SJSA1 (cell line): ENCODE measurements around the gene UBE3C. TPM values are rescaled to one million over a fixed set of nuclear protein-coding genes. Genes with fewer than 3 reads are reported as not detected.
A peak's percentile ranks its signal among the peaks of the same experiment; 100 is the strongest.
"Not testable (repeated sequence)": the region's sequence is repeated elsewhere in the genome, so short reads cannot be mapped to it uniquely, and the experiment has no call there.

Experiments used
- DNase-seq, 2 experiments: peaks; one replicate each; pipeline ENCODE4 v3.0.0-alpha.2; 2015 to 2020; ENCODE audit warnings: low spot score in 2 of 2, low read depth in 1 of 2
- H3K27ac ChIP-seq: fragments of 250-450 bp; sonication (Bioruptor Pico); 2 replicates; pipeline ENCODE4 v1.5.1; 2020; ENCODE audit warnings: mild to moderate bottlenecking, moderate library complexity
- H3K27me3 ChIP-seq: fragments of 250-450 bp; sonication (Bioruptor Pico); replicated peaks from 2 replicates; pipeline ENCODE4 v1.5.1; 2020; ENCODE audit warnings: mild to moderate bottlenecking, moderate library complexity
- H3K36me3 ChIP-seq: fragments of 250-450 bp; sonication (Bioruptor Pico); 2 replicates; pipeline ENCODE4 v1.5.1; 2020; ENCODE audit warnings: mild to moderate bottlenecking
- H3K4me1 ChIP-seq: fragments of 250-450 bp; sonication (Bioruptor Pico); replicated peaks from 2 replicates; pipeline ENCODE4 v1.6.1; 2021; ENCODE audit warnings: mild to moderate bottlenecking
- H3K4me3 ChIP-seq: fragments of 250-450 bp; sonication (Bioruptor Pico); 2 replicates; pipeline ENCODE4 v1.5.1; 2020; ENCODE audit warnings: mild to moderate bottlenecking
- H3K9me3 ChIP-seq: fragments of 250-450 bp; sonication (Bioruptor Pico); replicated peaks from 2 replicates; pipeline ENCODE4 v1.5.1; 2020; ENCODE audit warnings: mild to moderate bottlenecking
- total RNA-seq: library from RNA; depleted of rRNA; stranded (reverse); fragments of >200 nt; shearing (Covaris generic); gene quantifications from 2 replicates; pipeline ENCODE4 v1.2.3, GENCODE V29; 2014

UBE3C gene
- total RNA-seq, 1 experiment from 2014 or later = 134 TPM

DNA sequence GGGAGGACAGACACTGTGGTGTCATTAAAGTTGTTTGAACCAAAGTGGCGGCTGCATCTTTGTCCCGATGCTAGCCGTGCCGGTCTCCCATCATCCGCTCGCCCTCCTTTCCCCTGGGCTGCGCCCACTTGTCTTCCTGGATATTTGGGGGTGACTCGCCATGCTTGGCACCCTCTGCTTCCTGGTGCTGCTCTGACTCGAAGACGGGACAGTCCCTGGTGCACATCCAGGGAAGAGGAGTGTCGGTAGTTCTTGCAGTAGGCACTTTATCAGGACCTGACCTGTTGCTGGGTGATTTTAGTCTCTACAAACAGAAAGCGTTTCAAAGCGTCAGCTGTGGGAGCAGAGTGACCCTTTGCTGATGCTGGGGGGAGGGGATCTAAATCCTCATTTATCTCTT is 129.8 kb downstream of the UBE3C start:
- H3K36me3 ChIP-seq = peaks cover 27% of the 10 kb centered on the region
- H3K27ac ChIP-seq = no peak overlapping the region
- no peak for DNase-seq
- H3K4me1 ChIP-seq = peaks cover 24% of the 10 kb centered on the region
- H3K9me3 ChIP-seq = no peaks in the 10 kb centered on the region
- H3K27me3 ChIP-seq = no peaks in the 10 kb centered on the region
- no peak overlapping the region for H3K4me3 ChIP-seq

DNA sequence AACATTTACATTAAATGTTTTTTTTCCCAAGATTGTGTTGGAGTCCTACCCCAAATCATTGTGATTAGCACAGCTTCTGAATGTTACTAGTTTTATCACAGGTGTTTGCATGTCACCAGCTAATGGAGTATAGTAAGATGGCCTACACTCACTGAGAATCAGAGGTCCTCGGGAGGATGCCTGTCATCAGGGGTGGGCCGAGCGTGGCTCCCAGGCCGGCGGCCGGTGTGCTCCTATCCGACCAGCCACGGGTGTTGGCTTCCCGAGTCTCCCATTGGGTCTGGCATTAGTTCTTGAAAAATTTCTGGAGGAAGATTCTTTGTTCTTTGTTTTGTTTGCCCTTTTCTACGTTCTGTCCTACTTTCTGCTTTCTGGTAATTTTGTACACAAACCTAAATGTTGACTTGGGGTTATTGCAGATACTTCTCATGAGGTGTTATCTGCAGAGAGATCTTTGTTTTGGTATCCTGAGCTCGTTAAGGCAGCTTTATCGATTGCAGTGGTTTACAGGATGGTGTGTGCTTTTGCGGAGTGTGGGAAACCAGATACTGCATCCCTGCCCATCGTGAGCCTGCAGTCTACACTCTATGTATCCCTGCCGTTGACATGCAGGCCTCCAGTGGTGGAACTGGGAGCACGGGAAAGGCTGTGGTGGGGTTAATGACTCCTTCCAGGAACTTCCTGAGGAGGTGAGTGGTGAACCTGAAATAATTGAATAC is 130.8 kb downstream of the UBE3C start:
- Histone ChIP-seq H3K27ac (no peak overlapping the region), H3K36me3 (peaks cover 27% of the 10 kb centered on the region)

DNA sequence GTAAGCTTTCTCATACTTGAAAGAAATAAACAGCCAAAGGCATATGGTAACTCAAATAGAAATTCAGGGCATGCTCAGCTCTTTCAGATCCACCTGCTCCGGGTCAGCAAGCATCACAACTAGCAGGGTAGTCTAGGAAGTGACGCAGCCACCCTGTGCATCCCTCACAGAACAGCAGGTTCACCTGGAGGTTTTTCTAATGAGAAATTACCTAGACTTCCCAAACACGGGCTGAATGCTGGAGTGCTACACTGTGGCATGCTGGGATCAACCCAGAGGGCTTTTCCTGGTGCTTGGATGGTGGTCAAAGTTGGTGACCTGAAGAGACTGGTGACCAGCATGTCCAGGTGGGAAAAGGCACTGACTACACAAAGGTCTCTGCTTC is 131.3 kb downstream of the UBE3C start:
- H3K4me1 ChIP-seq = peaks cover 26% of the 10 kb centered on the region
- peaks cover 27% of the 10 kb centered on the region for H3K36me3 ChIP-seq
- H3K27ac ChIP-seq = no peak overlapping the region
- no peaks in the 10 kb centered on the region for H3K9me3 ChIP-seq
- no peaks in the 10 kb centered on the region for H3K27me3 ChIP-seq
- DNase-seq = no peak
- no peak overlapping the region for H3K4me3 ChIP-seq

More for the DNA sequence above, 130.8 kb downstream of the UBE3C start:
- Histone ChIP-seq H3K4me1 (peaks cover 26% of the 10 kb centered on the region), H3K9me3 (no peaks in the 10 kb centered on the region), H3K4me3 (no peak overlapping the region), H3K27me3 (no peaks in the 10 kb centered on the region)
- DNase-seq = no peak

DNA sequence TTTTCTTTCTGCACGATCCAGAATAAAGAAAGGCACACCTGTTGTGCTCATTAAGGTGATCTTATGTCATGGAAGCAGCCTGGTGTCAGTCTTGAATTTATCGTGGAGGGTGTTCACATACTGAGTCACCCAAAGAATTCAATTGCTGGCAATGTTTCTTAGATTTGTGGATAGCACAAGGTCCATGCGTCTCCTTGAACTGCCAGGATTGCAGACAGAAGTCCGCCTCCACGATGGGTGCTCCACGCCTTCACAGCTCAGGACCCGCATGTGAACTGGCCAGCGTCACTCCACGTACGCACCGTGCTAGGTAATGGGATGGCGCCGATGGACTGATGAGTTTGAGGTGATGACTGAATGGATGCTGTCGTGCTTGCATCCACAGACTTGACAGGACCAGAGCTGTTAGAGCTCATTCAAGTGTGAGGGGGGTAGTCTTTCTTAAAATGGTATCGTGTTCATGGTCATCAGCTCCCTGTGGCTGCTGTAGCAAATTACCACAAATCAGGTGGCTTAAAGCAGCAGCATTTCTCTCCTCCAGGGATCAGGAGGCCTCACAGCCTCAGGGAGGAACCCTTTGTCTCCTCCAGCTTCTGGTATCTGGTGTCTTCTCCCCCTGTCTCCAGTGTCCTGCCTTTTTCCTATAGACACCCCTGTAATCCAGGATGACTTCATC is 132.7 kb downstream of the UBE3C start:
- H3K27ac ChIP-seq = peak overlapping the region; percentile 55
- H3K4me3 ChIP-seq = no peak overlapping the region
- H3K27me3 ChIP-seq = no peaks in the 10 kb centered on the region
- no peaks in the 10 kb centered on the region for H3K9me3 ChIP-seq
- H3K4me1 ChIP-seq = peaks cover 27% of the 10 kb centered on the region
- peaks cover 18% of the 10 kb centered on the region for H3K36me3 ChIP-seq
- DNase-seq = no peak

DNA sequence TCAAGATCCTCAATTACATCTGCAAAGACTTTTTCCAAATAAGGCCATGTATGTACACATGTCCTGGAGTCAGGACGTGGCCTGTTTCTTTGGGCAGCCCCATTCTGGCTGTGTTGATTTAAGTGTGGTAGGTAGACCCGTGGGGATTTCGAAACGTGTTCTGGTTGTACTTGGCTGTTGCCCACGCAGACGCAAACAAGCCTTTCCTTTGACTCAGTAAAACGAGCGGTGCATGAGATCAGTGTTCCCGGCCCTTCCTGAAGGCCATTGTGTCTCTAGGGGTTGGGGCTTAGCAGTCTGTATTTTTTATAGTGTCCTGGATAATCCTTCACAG is 133.2 kb downstream of the UBE3C start:
- Histone ChIP-seq H3K4me3 (no peak overlapping the region), H3K4me1 (peaks cover 32% of the 10 kb centered on the region), H3K27me3 (no peaks in the 10 kb centered on the region), H3K36me3 (peaks cover 18% of the 10 kb centered on the region), H3K27ac (peak overlapping the region; percentile 55; the same call in 1 of the 2 replicates), H3K9me3 (no peaks in the 10 kb centered on the region)
- peak; percentile 70 to 81 for DNase-seq

DNA sequence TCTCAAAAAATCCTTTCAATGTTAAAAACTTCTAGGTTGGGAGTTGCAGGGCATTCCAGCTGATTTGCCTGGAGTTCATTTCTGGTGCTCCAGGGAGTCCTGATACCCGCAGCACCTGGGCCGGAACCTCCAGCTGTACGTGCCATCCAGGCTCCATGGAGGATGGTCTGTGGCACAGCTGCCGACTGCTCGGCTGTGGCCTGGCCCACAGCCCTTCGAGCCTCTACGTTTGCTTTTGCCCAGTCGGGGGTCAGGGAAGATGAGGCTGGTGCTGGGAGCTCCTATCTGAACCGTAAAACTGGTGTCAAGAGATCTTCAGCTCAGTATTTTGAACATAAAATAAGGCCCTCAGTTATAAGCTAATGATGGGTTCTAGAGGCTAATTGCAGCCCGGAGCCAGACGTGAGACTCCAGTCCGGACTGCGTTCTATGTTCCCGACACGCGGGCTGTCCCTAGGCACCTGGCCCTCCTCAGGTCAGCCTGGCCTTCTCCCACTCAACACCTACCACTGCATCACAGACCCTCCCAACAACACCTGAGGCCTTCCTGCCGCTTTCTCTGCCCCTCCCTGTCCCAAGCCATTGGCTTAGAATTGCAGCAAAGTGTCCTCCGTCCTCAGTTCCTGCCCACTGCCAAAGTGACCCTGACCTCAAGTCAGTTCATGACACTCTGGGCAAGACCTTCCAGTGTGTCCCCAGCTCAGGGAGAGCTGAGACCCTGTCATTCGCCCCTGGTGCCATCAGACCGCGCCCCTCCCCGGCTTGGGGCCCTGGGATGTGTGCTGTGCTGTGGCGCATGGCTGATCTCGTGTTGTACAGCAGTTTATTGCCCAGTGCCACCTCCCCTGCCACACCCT is 133.9 kb downstream of the UBE3C start:
- no peak overlapping the region for H3K4me3 ChIP-seq
- no peaks in the 10 kb centered on the region for H3K27me3 ChIP-seq
- H3K9me3 ChIP-seq = no peaks in the 10 kb centered on the region
- H3K36me3 ChIP-seq = peaks cover 14% of the 10 kb centered on the region
- DNase-seq = no peak
- H3K4me1 ChIP-seq = peaks cover 36% of the 10 kb centered on the region
- peak overlapping the region; percentile 24; the same call in 1 of the 2 replicates for H3K27ac ChIP-seq

DNA sequence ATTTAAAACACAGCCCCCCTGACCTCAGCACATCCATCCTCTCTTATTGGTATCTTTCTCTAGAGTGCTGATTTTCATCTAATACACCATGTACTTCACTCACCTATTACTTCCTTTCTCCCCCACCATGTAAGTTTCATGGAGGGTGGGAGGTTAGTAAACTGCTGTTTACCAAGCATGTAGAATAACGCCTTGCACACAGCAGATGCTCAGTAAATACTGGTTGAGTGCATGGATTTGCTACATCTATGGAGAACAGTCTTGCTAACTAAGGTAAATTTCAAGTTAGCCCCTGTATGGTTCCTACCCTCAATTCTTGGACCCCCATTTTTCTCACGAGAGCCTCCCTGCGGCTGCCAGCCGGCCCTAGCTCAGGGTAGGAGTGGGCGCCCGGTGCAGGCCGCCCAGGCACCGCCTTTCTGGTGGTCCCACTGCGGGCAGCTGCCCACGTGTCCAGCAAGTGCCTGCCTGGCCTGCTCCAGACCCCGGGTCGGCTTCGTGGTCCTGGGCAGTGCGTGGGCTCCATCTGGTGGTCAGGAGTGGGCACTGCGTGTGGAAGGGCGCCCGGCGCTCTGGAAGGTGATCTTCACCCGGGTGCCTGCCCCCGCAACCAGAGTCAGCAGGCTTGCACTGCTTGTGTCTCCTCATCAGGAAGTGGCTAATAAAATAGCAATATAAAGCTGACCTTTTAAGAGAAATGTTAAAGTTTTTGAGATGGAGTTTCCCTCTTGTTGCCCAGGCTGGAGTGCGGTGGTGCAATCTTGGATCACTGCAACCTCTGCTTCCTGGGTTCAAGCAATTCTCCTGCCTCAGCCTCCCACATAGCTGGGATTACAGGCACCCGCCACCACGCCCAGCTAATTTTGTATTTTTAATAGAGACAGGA is 134.7 kb downstream of the UBE3C start:
- Histone ChIP-seq H3K9me3 (no peaks in the 10 kb centered on the region), H3K27me3 (no peaks in the 10 kb centered on the region), H3K27ac (no peak overlapping the region), H3K4me1 (peaks cover 36% of the 10 kb centered on the region), H3K4me3 (no peak overlapping the region), H3K36me3 (peaks cover 7% of the 10 kb centered on the region)
- peak; percentile 59 to 69 for DNase-seq

DNA sequence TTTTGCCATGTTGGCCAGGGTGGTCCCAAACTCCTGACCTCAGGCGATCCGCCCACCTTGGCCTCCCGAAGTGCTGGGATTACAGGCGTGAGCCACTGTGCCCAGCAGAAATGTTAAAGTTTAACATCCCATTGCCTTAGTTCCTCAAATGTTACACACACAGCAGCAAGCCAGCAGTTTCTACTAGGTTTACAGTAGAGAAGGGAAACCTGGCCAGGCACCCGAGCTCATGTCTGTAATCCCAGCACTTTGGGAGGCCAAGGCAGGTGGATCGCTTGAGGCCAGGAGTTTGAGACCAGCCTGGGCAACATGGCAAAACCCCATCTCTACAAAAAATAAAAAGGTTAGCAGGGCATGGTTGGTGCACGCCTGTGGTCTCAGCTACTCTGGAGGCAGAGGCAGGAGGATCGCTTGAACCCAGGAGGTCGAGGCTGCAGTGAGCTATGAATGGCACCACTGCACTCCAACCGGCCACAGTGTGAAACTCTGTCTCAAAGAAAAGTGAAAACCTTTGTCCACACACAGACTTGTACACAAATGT is 135.4 kb downstream of the UBE3C start:
- H3K27me3 ChIP-seq, H3K9me3 ChIP-seq, H3K4me3 ChIP-seq, H3K36me3 ChIP-seq, DNase-seq, H3K27ac ChIP-seq: not testable (repeated sequence)
- H3K4me1 ChIP-seq = peaks cover 36% of the 10 kb centered on the region

DNA sequence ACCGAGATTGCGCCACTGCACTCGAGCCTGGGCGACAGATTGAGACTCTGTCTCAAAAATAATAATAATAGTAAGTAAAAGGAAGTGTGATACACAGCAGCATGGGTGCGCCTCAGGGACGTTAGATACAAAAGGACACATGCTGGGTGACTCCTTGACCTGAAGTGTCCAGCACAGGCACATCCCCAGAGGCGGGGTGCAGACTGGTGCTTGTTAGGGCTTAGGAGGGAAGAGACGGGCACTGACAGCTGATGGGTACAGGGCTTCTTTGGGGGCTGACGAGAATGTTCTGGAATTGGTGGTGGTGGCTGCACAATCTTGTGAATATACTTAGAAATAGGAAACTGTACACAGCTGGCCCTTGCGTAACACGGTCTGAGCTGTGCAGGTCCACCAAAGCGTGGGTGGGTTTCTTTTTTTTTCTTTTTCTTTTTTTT is 136.3 kb downstream of the UBE3C start:
- no peak for DNase-seq
- H3K27ac ChIP-seq = no peak overlapping the region

DNA sequence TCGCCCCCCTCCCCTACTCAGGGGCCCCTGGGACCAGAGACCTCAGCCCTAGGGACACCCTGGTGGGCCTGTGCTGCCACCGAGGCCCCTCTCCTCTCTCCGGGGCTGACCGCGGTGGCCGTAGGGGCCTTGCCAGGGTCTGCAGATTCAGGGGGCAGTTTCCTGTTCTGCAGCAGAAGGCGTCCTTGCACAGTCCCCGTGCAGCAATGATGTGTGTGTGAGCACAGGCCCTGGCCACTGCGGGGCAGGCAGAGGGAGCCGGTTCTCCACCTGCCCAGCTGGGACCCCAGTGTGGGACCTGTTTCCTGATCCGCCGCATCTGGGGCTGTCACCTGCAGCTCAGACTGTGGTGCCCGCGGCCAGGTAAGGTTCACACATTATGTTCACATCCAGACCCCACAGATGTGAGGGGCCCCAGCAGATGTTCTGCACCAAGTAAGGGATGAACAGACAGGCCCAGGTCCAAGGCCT is 137.4 kb downstream of the UBE3C start:
- DNase-seq = no peak
- Histone ChIP-seq H3K27ac (no peak overlapping the region), H3K36me3 (no peaks in the 10 kb centered on the region), H3K9me3 (no peaks in the 10 kb centered on the region), H3K27me3 (no peaks in the 10 kb centered on the region), H3K4me3 (no peak overlapping the region), H3K4me1 (peaks cover 35% of the 10 kb centered on the region)

More for the DNA sequence above, 136.3 kb downstream of the UBE3C start:
- Histone ChIP-seq H3K4me1 (peaks cover 36% of the 10 kb centered on the region), H3K4me3 (no peak overlapping the region), H3K36me3 (no peaks in the 10 kb centered on the region), H3K27me3 (no peaks in the 10 kb centered on the region), H3K9me3 (no peaks in the 10 kb centered on the region)

DNA sequence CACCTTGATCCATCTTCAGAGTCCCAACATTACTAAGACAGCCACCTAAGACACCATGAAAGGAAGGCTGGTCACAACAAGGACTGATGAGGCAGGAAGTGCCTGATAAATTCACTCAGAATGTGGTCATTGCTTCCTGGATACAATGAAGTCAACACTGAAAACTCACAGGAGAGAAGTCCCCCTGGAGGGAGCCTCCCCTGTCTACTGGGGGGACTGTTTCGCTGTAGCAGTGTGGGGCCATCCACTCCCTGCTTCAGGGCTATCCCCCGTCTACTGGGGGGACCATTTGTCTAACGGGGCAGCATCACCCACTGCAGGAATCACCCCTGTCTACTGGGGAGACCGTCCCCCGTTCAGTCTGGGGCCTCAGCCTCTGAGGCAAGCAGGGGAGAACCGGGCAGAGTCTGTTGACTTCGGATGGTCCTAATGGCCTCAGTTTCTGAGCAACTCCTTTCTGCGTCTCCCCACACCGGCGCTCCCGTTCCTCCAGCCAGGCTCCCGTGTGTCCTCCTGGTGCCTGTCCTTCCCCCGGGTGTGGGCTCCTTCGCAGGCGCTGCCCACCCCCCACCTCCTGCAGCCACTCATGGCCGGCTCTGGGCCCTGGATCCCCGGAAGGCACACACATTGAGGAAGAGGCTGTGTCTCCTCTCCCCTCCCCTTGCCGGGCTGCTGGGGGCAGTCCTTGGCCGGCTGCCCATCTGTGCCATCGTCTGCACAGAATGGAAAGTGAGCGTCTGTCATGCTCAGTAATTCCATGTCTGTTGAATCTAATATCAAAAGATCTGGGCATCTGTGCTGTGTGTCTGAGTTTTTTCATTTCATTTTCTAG is 138.2 kb downstream of the UBE3C start:
- DNase-seq = no peak
- no peaks in the 10 kb centered on the region for H3K27me3 ChIP-seq
- no peak overlapping the region for H3K27ac ChIP-seq
- H3K4me3 ChIP-seq = no peak overlapping the region
- no peaks in the 10 kb centered on the region for H3K36me3 ChIP-seq
- no peaks in the 10 kb centered on the region for H3K9me3 ChIP-seq
- H3K4me1 ChIP-seq = peaks cover 27% of the 10 kb centered on the region

DNA sequence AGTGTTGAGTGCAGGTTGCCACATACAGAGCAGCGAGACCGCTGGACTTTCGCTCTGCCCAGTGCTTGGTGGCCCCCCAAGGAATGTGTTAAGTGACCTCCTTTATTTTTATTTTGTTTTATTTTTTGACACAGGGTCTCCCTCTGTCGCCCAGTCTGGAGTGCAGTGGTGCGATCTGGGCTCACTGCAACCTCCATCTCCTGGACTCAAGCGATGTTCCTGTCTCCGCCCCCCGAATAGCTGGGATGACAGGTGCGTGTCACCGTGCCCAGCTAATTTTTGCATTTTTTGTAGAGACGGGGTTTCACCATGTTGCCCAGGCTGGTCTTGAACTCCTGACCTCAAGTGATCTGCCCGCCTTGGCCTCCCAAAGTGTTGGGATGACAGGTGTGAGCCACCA is 138.8 kb downstream of the UBE3C start:
- not testable (repeated sequence) for H3K27me3 ChIP-seq, H3K27ac ChIP-seq, H3K4me3 ChIP-seq, DNase-seq, H3K36me3 ChIP-seq, H3K9me3 ChIP-seq
- H3K4me1 ChIP-seq = peaks cover 21% of the 10 kb centered on the region
